HG03060 (cell line): ENCODE data around the gene NAB2.
"Not testable (repeated sequence)": the region's sequence is repeated elsewhere in the genome, so short reads cannot be mapped to it uniquely, and the experiment has no call there.

Experiments
- ATAC-seq: cut with Tn5 transposase; IDR thresholded peaks from one replicate; pipeline ENCODE4 v1.9.1; 2021; ENCODE audit warnings: low read depth, moderate number of reproducible peaks; ENCODE audit not compliant: unreplicated experiment

The NAB2 gene, protein sequence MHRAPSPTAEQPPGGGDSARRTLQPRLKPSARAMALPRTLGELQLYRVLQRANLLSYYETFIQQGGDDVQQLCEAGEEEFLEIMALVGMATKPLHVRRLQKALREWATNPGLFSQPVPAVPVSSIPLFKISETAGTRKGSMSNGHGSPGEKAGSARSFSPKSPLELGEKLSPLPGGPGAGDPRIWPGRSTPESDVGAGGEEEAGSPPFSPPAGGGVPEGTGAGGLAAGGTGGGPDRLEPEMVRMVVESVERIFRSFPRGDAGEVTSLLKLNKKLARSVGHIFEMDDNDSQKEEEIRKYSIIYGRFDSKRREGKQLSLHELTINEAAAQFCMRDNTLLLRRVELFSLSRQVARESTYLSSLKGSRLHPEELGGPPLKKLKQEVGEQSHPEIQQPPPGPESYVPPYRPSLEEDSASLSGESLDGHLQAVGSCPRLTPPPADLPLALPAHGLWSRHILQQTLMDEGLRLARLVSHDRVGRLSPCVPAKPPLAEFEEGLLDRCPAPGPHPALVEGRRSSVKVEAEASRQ

GRCh38 chr12:57088354-57089270, at the start of gene NAB2:
NAB2 (plus strand) TSS chr12:57089114; CDS start chr12:57089272, 158 bp downstream.
- ATAC-seq = no peak

DNA sequence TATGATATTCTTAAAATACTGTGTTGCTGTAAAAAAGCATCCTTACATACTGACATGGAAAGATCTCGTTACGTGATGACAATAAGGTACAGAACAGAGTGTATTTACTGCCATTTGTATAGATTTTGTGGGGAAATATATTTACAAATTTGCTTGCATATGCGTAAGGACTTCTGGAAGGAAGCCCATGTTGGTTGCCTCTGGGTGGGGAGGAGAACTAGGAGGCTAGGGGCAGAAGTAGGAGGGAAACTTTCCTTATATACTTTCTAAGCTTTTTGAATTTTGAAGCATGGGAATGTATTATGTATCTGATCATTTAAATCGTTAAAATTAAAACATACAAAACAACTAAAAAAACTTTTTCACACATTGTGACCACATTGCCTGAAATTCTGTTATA, 48.7 kb upstream of the NAB2 start:
- ATAC-seq = no peak

- ATAC-seq = no peak
Observed at GRCh38 chr12:57040750-57041149, 48.2 kb upstream of the NAB2 start.

GRCh38 chr12:57042695-57043094, 46.2 kb upstream of the NAB2 start:
- no peak for ATAC-seq

- no peak for ATAC-seq
Observed at GRCh38 chr12:57044468-57044867, 44.4 kb upstream of the NAB2 start.

- no peak for ATAC-seq
Observed at GRCh38 chr12:57044889-57045288, 44.0 kb upstream of the NAB2 start.

- no peak for ATAC-seq
Observed at GRCh38 chr12:57046086-57046791, 42.7 kb upstream of the NAB2 start.

GRCh38 chr12:57046947-57047890, 41.7 kb upstream of the NAB2 start:
- ATAC-seq = no peak

- ATAC-seq = no peak
Observed at GRCh38 chr12:57047981-57048380, 40.9 kb upstream of the NAB2 start.

DNA sequence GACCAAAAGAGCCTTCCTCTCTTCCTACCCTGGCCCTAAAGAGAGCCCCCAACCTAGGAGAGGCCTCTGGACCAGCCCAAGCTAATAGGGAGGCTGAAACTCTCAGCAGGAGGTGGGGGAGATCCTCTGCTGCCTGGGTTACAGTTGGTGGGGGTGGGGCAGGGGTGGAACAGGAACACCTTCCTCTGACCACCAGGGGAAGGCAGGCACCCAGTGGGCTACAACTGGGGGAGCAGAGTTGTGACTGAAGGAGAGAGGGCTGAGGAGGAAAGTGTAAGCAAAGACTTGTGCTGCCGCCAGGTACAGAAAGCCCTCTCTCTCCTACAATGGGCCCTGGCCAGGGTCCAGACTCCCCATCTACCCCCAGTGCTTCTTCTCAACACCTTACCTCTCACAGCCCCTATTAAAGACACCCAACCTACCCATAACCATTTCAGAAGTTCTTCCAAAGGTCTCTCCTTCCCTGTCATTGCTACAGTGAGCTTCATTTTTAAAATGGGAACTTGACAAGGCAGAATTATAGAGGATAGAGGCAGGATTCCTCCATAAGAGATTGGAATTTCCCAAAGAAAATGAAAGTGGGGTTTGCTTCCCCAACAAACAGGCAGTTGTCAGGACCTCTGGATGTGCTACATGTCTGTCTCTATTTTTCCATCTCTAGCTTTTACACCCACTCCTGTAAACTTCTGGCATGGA, 40.3 kb upstream of the NAB2 start:
- no peak for ATAC-seq

- no peak for ATAC-seq
Observed at GRCh38 chr12:57049119-57049446, 39.8 kb upstream of the NAB2 start.

- no peak for ATAC-seq
Observed at GRCh38 chr12:57049890-57050289, 39.0 kb upstream of the NAB2 start, which contains the start of gene MYO1A. MYO1A (minus strand) TSS chr12:57050129; CDS start chr12:57048323, 1,806 bp downstream.

- ATAC-seq = no peak
Observed at GRCh38 chr12:57051011-57051410, 37.9 kb upstream of the NAB2 start.

DNA sequence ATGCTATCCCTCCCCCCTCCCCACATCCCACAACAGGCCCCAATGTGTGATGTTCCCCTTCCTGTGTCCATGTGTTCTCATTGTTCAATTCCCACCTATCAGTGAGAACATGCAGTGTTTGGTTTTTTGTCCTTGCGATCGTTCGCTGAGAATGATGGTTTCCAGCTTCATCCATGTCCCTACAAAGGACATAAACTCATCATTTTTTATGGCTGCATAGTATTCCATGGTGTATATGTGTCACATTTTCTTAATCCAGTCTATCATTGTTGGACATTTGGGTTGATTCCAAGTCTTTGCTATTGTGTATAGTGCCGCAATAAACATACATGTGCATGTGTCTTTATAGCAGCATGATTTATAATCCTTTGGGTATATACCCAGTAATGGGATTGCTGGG, 35.8 kb upstream of the NAB2 start:
- not testable (repeated sequence) for ATAC-seq

- not testable (repeated sequence) for ATAC-seq
Observed at GRCh38 chr12:57053901-57054300, 35.0 kb upstream of the NAB2 start.

DNA sequence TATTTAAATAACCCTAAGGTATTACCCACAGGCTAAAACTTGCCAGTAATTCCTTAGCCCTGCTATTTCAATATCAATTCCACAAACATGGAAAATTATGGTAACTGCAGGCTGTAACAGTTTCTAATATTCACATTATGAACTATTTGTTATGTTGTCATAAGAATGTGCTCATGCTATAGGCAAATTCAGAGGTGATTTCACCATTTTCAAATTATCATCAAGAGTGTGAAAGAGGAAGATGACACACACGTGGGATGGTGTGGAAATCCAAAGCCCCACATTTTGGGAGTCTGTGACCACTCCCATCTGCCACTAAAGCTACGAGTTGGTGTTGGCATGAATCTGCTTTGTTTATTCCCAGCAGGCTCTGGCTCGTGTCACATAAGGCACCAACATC, 33.1 kb upstream of the NAB2 start:
- no peak for ATAC-seq

GRCh38 chr12:57057067-57057751, 31.7 kb upstream of the NAB2 start:
- no peak for ATAC-seq

GRCh38 chr12:57058454-57058853, 30.5 kb upstream of the NAB2 start:
- no peak for ATAC-seq
